Measurements from ENCODE around the gene AKIRIN1. TPM values are rescaled to one million over a fixed set of nuclear protein-coding genes. Genes with fewer than 3 reads are reported as not detected.

AKIRIN1 gene
- total RNA-seq, result 35.1 and 42.1 TPM in 2 replicates

- H4K20me1 ChIP-seq (ENCODE audit: insufficient read depth, low read length), result peaks cover 41% of the 10 kb centered on the region
- H2AFZ ChIP-seq (ENCODE audit: low read length), result peak within 1 kb of the TSS; percentile 87
- H3K27ac ChIP-seq (ENCODE audit: low read depth, low read length), result peak within 1 kb of the TSS; percentile 83
- no peak for TF ChIP-seq CTCF (IDR thresholded peaks at IDR 0.05; ENCODE audit: extremely low read depth, low read depth, low read length)
- H3K27me3 ChIP-seq (ENCODE audit: insufficient read depth, low read length), result no peaks in the 10 kb centered on the region
- peaks cover 55% of the 10 kb centered on the region for H3K4me1 ChIP-seq (ENCODE audit: insufficient read depth, low read length)
- DNase-seq (ENCODE audit: insufficient read length, low spot score, missing footprints), result peak; percentile 99
- peaks cover 21% of the 10 kb centered on the region for H3K36me3 ChIP-seq (ENCODE audit: insufficient read depth, low read length)
- peak within 1 kb of the TSS; percentile 73 for H3K4me3 ChIP-seq (ENCODE audit: insufficient read depth, low read length)
- H3K9me3 ChIP-seq (ENCODE audit: low read depth, low read length), result no peaks in the 10 kb centered on the region
- H3K79me2 ChIP-seq (ENCODE audit: insufficient read depth, low read length), result peaks cover 52% of the 10 kb centered on the region
- H3K4me2 ChIP-seq (ENCODE audit: insufficient read depth, low read length), result peak within 1 kb of the TSS; percentile 93
Measured at GRCh38 chr1:38990738-38991637, at the start of gene AKIRIN1. AKIRIN1 (plus strand) TSS chr1:38991276; CDS start chr1:38991381, 105 bp downstream.

- peak; percentile 91 for DNase-seq (ENCODE audit: insufficient read length, low spot score, missing footprints)
- Histone ChIP-seq H3K9me3 (ENCODE audit: low read depth, low read length) (no peaks in the 10 kb centered on the region), H3K27ac (ENCODE audit: low read depth, low read length) (peak within 1 kb of the TSS; percentile 41), H3K4me2 (ENCODE audit: insufficient read depth, low read length) (peak within 1 kb of the TSS; percentile 94), H3K79me2 (ENCODE audit: insufficient read depth, low read length) (peaks cover 3% of the 10 kb centered on the region), H4K20me1 (ENCODE audit: insufficient read depth, low read length) (no peaks in the 10 kb centered on the region), H3K27me3 (ENCODE audit: insufficient read depth, low read length) (no peaks in the 10 kb centered on the region), H3K4me1 (ENCODE audit: insufficient read depth, low read length) (peaks cover 5% of the 10 kb centered on the region), H3K36me3 (ENCODE audit: insufficient read depth, low read length) (no peaks in the 10 kb centered on the region), H2AFZ (ENCODE audit: low read length) (peak within 1 kb of the TSS; percentile 96), H3K4me3 (ENCODE audit: insufficient read depth, low read length) (peak within 1 kb of the TSS; percentile 95)
- no peak for TF ChIP-seq CTCF (IDR thresholded peaks at IDR 0.05; ENCODE audit: extremely low read depth, low read depth, low read length)
Measured at GRCh38 chr1:38941527-38942019, 49.5 kb upstream of the AKIRIN1 start, which contains the start of gene RHBDL2. RHBDL2 (minus strand) TSS chr1:38941830; CDS start chr1:38919212, 22,618 bp downstream.

- Histone ChIP-seq H3K27me3 (ENCODE audit: insufficient read depth, low read length) (no peaks in the 10 kb centered on the region), H3K36me3 (ENCODE audit: insufficient read depth, low read length) (no peaks in the 10 kb centered on the region), H3K4me3 (ENCODE audit: insufficient read depth, low read length) (no peak overlapping the region), H3K79me2 (ENCODE audit: insufficient read depth, low read length) (peaks cover 3% of the 10 kb centered on the region), H2AFZ (ENCODE audit: low read length) (no peak overlapping the region), H3K4me1 (ENCODE audit: insufficient read depth, low read length) (peaks cover 5% of the 10 kb centered on the region), H3K9me3 (ENCODE audit: low read depth, low read length) (no peaks in the 10 kb centered on the region), H4K20me1 (ENCODE audit: insufficient read depth, low read length) (no peaks in the 10 kb centered on the region), H3K4me2 (ENCODE audit: insufficient read depth, low read length) (no peak overlapping the region), H3K27ac (ENCODE audit: low read depth, low read length) (no peak overlapping the region)
- TF ChIP-seq CTCF (IDR thresholded peaks at IDR 0.05; ENCODE audit: extremely low read depth, low read depth, low read length), result no peak
- DNase-seq (ENCODE audit: insufficient read length, low spot score, missing footprints), result no peak
Measured at GRCh38 chr1:38942664-38943428, 48.2 kb upstream of the AKIRIN1 start.

All from osteoblast (primary cell).